ENCODE measurements around the gene FAM50A. TPM values are rescaled to one million over a fixed set of nuclear protein-coding genes. Genes with fewer than 3 reads are reported as not detected.

FAM50A gene
- total RNA-seq, 2 donors from 2014 or later, result 52.8 to 63.4 TPM

DNA sequence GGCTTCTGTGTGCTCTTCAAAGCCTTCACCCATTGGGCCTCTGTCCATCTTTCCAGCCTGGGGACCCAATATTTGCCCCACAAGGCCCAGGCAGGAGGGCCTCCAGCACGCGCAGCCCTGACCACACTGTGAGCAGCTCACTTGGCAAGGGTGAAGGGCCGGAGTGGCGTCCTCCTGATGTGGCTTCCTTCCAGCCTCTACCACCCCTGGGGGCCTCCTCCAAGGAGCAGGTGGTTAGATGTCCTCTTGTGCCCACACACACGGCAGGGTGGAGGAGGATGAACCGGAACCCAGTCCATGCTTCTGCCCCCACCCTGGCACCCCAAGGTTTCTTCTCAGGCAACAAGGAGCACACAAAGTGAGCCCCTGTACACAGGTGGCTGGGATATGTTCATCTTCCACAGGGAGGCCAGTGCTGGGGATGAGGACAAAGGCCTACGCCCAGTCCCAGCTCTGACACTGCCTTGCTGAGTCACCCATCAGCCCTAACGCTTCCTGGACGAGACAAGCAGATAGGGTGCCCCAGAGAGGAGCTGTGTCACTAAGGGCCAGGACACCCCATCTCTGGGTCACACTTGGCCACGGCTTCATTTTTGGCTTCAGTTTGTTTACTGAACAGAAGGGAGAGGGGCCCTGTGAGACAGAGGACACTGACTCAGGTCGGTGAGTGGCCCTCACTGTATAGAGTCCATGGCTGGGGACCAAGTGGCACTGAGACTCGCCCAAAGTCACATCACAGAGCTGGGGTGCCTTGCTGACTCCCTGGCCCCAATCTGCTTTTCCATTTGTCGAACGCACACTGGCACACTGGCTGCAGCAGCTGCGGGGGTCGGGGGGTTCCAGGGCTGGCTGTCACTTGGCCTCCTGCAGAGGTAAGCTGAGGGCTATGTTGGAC is 40.6 kb downstream of the FAM50A start:
- peaks cover 5% of the 10 kb centered on the region for H3K36me3 ChIP-seq
- ATAC-seq (ENCODE audit: insufficient number of reproducible peaks, low FRiP score, low read depth), result no peak
- no peak overlapping the region for H3K4me3 ChIP-seq
- TF ChIP-seq, protein P1, sequence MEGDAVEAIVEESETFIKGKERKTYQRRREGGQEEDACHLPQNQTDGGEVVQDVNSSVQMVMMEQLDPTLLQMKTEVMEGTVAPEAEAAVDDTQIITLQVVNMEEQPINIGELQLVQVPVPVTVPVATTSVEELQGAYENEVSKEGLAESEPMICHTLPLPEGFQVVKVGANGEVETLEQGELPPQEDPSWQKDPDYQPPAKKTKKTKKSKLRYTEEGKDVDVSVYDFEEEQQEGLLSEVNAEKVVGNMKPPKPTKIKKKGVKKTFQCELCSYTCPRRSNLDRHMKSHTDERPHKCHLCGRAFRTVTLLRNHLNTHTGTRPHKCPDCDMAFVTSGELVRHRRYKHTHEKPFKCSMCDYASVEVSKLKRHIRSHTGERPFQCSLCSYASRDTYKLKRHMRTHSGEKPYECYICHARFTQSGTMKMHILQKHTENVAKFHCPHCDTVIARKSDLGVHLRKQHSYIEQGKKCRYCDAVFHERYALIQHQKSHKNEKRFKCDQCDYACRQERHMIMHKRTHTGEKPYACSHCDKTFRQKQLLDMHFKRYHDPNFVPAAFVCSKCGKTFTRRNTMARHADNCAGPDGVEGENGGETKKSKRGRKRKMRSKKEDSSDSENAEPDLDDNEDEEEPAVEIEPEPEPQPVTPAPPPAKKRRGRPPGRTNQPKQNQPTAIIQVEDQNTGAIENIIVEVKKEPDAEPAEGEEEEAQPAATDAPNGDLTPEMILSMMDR (IDR thresholded peaks at IDR 0.05), result no peak
- no peak overlapping the region for H3K27ac ChIP-seq
- H3K27me3 ChIP-seq (replicated peaks; ENCODE audit: insufficient read depth), result no peaks in the 10 kb centered on the region
- H3K9me3 ChIP-seq, result no peaks in the 10 kb centered on the region
- peaks cover 3 to 39% of the 10 kb centered on the region in 2 donors for H3K4me1 ChIP-seq (ENCODE audit: control insufficient read depth in 1 of 2, low read depth in 2 of 2)
- no peak for DNase-seq (ENCODE audit: low spot score)

DNA sequence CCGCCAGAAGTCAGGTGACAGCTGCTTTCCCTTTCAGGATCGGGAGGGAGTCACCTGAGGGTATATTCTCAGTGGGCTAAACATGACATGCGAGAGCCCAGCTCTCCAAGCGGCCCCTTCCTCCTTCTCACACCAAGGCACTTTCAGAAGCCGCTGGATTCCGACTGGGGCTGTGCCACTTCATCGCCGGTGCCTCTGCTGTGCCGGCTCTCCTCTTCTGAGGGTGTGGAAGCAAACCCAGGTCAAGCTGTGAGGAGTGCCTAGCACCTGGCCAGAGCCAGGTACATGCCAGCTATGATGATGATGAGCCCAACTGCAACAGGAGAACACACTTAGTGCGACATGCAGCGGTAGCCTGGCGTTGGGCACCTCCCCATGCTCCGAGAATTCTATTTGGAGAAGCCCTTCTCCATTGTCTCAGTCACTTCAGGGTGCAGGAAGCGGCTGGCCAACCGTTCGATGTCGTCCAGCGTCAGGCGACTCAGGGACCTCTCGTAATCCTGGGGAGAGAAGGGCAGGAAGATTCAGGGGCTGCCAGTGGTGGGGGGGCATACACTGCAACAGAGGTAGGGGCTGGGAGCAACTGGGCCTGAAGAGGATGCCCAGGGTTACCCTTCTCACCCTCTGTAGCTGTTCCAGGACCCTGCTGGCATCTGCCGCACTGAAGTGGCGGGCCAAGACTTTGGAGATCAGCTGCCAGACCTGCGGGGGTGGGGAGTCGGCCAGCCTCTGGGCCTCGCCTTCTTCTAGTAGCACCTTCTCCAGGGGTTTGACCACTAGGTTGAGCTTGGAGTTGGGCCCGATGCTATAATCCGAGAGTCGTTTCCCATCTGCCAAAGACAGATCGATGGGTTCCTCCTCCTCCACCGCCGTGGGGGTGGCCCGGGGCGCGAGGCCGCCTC is 41.5 kb downstream of the FAM50A start:
- no peaks in the 10 kb centered on the region for H3K27me3 ChIP-seq (replicated peaks; ENCODE audit: insufficient read depth)
- peak overlapping the region; percentile 78 for H3K4me3 ChIP-seq
- H3K27ac ChIP-seq, result peak overlapping the region; percentile 38 to 77
- DNase-seq (ENCODE audit: low spot score), result no peak
- H3K9me3 ChIP-seq, result no peaks in the 10 kb centered on the region
- H3K36me3 ChIP-seq, result peaks cover 5% of the 10 kb centered on the region
- H3K4me1 ChIP-seq (ENCODE audit: control insufficient read depth in 1 of 2, low read depth in 2 of 2), result peaks cover 3 to 41% of the 10 kb centered on the region in 2 donors
- no peak for ATAC-seq (ENCODE audit: insufficient number of reproducible peaks, low FRiP score, low read depth)
- TF ChIP-seq, protein P1 (IDR thresholded peaks at IDR 0.05), result no peak

DNA sequence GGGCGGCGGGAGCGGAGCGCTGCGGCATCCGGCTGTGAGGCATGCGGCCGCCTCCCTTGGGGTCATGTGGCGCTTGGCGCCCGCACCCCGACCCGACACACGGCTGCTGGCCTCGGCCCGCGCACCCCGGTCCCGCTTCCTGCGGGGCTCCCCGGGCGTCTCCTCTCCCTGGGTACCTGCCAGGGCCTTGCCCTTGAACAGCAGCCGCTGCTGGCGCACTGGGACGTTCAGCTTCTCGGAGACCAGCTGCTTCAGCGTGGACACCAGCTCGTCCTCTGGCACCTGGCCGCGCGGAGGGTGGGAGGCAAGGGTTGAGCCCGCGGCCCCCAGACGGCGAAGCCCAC is 42.1 kb downstream of the FAM50A start:
- DNase-seq (ENCODE audit: low spot score) (no peak), ATAC-seq (ENCODE audit: insufficient number of reproducible peaks, low FRiP score, low read depth) (no peak)
- Histone ChIP-seq H3K27me3 (replicated peaks; ENCODE audit: insufficient read depth) (no peaks in the 10 kb centered on the region), H3K4me3 (peak overlapping the region; percentile 78), H3K9me3 (no peaks in the 10 kb centered on the region), H3K27ac (peak overlapping the region; percentile 38 to 77), H3K4me1 (ENCODE audit: control insufficient read depth in 1 of 2, low read depth in 2 of 2) (peaks cover 3 to 41% of the 10 kb centered on the region in 2 donors), H3K36me3 (peaks cover 5% of the 10 kb centered on the region)
- TF ChIP-seq, protein P1 (IDR thresholded peaks at IDR 0.05), result no peak

DNA sequence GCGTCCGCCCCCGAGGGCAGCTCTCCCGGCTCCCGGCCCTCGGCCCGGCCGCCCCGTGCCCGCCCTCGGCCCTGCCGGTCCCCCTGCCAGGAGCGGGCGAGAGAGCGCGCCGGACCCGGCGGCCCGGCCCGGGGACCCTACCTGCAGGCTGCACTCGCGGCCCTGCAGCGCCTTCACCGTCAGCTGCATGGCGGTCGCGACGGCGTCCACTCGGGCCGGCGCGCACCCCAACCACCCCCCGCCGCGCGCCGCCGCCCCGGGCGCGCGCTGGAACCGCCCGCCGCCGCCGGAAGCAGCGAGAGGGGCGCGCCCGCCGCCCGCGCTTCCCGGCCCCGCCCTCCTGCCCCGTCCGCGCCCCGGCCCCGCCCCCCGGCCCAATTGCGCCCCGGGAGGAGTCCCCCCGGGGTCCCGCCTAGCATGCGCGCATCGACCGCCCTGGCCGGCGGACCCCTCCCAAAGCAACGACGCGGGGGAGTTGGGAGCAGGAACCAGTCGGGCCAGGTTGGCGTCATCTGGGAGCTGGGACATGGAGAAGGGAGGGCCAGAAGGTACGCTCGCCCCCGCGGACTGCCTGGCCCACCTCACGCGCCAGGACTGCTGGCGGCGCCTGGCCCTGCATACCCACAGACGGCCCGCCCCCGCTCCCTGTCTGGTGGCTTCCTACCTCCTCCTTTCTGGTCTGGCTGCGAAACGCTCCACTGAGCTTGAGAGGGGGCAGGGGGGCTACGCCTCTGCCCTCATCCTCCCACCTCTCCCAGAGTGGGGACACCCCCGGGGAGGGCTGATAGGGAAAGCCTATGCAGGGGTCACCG is 42.7 kb downstream of the FAM50A start, which contains the start of gene UBL4A:
Gene UBL4A, minus strand, starts transcription at position 220 of the 812 bp plus-strand sequence. Its CDS starts 31 bp downstream, at position 189.
- peak; percentile 30 for DNase-seq (ENCODE audit: low spot score)
- H3K36me3 ChIP-seq, result peaks cover 5% of the 10 kb centered on the region
- peak within 1 kb of the TSS; percentile 52 to 77 for H3K27ac ChIP-seq
- ATAC-seq (ENCODE audit: insufficient number of reproducible peaks, low FRiP score, low read depth), result no peak
- H3K4me1 ChIP-seq (ENCODE audit: control insufficient read depth in 1 of 2, low read depth in 2 of 2), result peaks cover 3 to 41% of the 10 kb centered on the region in 2 donors
- H3K9me3 ChIP-seq, result no peaks in the 10 kb centered on the region
- H3K27me3 ChIP-seq (replicated peaks; ENCODE audit: insufficient read depth), result no peaks in the 10 kb centered on the region
- H3K4me3 ChIP-seq, result peak within 1 kb of the TSS; percentile 78
- TF ChIP-seq, protein P1 (IDR thresholded peaks at IDR 0.05), result no peak

All from thoracic aorta (tissue), 2 donors.